HG02970 (cell line): Measurements from ENCODE around the gene CFAP92.
"Not testable (repeated sequence)": the region's sequence is repeated elsewhere in the genome, so short reads cannot be mapped to it uniquely, and the experiment has no call there.

Experiments
- ATAC-seq: cut with Tn5 transposase; IDR thresholded peaks from one replicate; pipeline ENCODE4 v1.9.1; 2021; ENCODE audit warnings: mild to moderate bottlenecking, moderate library complexity, moderate number of reproducible peaks; ENCODE audit not compliant: unreplicated experiment, low FRiP score

CFAP92 gene

DNA sequence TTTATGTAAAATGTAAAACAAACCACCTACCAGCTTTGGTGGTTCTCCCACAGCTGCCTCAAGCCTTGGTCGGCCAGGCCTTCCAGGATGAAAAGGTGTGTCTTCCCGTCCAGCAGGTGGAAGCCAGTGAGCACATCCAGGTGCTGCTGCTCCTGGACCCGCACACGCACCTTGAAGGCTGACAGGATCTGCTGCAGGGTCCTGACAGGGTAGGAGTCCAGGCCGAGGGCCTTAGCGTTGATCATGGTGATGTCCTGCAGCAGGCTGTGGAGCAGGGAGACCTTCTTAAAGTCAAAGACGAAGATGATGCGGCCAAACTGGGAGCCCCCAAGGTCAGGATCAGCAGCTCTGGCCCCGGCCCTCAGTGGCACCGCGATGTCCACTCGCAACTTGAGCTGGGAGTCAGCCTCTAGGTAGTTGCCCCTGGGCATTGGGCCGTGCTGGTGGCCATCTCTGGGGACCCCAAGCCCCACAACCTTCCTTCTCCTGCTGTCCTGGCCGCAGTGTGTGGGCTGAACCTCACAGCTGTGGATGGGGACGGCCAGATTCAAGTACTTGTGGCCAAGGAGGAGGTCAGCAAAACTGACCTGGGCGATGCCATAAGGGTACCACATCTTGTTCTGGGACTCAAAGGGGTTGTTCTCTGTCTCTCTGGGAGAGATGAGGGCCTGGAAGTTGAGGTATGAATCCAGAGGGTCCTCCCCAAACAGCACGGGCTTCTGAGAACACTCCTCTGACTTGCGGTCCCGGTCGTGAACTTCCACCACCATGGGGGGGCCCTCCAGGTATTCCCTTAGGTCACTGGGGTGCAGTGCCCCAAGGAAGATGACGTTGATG lies 48.6 kb downstream of the CFAP92 start:
- ATAC-seq, result no peak

DNA sequence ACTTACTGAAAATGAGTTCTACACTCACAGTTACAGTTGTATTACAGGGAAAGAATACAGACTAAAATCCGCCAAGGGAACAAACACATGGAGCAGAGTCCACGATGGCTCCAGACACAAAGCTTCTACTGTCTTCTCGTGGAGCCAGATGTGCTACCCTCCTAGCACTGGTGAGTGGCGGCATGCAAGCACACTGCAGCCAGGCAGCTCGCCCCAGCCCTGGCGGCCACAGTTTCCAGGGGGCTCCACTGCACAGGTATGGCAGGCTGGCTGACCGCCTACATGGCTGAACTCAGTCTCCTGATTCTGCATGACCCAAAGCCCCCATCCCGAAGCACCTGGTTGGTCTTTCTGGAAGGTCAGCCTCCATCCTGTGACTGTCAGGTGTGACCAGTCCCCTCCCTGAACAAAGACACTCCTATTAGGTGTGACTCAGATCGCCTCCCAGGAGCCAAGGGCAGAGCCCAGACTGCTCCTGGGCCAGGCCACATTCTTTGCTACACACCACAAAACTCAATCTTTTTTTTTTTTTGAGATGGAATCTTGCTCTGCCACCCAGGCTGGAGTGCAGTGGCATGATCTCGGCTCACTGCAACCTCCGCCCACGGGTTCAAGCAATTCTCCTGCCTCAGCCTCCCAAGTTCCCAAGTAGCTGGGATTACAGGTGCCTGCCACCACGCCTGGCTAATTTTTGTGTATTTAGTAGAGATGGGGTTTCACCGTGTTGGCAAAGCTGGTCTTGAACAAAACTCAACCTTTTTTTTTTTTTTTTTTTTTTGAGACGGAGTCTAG lies 51.5 kb downstream of the CFAP92 start:
- no peak for ATAC-seq

GRCh38 chr3:128940252-128940651 lies 53.6 kb downstream of the CFAP92 start:
- no peak for ATAC-seq

- no peak for ATAC-seq
These were observed 57.5 kb downstream of the CFAP92 start for GRCh38 chr3:128936341-128936740.

- ATAC-seq, result no peak
These were observed 58.0 kb downstream of the CFAP92 start for GRCh38 chr3:128935922-128936321.

DNA sequence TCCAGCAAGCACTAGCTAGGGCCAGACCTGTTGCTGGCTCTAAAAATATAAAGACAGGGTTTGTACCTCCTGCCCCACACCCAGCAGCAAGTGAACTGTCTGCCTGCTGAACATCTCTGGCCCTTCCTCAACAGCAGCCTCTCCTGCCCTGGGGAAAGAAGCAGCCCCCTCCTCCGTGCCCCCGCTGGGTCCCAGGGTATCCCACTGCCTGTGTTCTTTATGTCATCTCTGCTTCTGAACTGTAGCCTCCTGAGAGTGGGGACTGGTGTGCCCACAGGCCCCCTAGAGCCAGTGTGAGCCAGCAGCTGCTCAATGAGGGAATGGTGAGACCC lies 60.0 kb downstream of the CFAP92 start:
- ATAC-seq, result no peak

DNA sequence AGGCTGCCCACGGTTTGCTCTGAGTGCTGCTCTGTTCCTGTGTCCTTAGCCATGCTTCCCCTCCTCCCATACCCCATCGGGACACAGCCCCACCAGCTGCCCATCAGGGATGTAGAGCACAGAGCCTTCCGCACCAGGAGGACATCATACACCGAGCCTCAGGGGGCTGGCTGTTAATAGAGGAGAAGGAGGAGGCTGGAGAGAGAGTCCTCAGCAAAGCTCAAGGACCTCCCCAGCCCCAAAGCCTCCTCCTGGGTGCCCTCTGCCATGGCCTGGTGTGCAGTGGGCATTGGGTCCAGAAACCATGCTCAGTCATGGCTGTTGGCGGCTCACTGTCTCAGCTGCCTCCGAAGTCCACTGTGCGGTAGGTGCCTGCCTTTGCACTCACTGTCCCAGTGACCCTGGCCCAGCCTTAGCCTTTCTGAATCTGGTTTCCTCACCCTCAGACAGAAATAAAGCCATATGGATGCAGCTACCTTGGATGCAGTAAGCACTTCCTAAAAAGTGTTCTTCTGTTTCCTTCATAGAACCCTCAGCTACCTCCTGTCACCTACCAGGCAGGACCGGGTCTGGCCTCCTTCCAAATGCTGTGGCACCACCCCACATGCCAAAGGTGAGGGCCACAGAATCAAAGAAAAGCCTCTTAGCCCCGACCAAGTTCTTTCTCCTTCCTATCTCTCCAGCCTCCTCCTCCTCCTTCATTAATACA lies 60.5 kb downstream of the CFAP92 start:
- no peak for ATAC-seq

DNA sequence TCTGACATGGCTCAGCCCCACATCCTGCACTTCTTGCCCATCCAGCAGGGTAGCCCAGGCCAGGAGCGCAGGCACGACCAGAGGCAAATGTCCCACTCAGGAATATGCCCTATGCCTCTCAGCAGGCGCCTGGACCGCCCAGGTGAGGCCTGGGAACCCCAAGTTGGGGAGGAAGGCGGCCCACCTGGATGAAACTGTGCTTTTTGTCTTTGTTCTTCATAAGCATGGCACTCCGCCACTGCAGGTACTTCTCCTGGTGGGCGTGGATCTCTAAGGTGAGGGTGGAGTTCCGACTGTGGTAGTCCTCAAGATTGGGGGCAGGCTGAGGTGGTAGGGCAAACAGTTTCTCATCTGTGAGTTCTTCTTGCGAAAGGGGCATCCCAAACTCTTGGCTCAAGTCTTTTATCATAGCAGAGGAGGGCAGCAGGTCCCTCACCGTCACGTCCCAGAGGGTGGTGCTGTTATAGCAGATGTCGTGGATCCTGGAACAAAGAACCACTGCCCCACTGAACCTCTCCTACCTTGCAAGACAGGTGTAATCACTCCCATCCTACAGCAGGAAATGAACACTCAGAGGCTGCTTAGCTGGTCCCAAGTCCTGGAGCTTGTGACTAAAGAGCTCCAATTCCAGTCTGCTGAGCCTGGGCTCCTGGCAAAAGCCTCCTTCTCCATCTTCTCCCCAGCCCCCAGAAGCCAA lies 61.2 kb downstream of the CFAP92 start:
- no peak for ATAC-seq

DNA sequence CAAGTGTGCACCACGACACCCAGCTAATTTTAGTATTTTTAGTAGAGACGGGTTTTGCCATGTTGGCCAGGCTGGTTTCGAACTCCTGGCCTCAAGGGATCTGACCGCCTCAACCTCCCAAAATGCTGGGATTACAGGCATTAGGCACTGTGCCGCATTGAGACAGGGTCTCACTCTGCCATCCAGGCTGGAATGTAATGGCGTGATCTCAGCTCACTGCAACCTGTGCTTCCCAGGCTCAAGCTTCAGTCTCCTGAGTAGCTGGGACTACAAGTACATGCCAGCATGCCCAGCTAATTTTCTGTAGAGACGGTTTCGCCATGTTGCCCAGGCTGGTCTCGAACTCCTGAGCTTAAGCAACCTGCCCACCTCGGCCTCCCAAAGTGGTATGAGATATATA lies 62.8 kb downstream of the CFAP92 start:
- no peak for ATAC-seq

DNA sequence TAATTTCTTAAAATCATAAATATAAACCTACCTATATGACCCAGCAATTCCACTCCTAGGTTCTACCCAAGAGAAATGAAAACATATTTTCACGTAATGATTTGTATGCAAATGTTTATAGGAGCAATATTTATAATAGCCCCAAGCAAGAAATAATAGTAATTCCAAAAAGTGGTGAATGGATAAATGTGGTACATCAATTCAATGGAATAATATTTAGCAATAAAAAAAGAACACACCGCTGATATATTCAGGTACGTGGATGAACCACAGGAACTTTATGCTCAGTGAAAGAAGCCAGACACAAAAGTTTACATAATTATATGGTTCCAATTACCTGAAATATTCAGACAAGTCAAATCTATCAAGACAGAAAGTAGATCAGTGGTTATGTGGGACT lies 64.5 kb downstream of the CFAP92 start:
- ATAC-seq, result no peak

DNA sequence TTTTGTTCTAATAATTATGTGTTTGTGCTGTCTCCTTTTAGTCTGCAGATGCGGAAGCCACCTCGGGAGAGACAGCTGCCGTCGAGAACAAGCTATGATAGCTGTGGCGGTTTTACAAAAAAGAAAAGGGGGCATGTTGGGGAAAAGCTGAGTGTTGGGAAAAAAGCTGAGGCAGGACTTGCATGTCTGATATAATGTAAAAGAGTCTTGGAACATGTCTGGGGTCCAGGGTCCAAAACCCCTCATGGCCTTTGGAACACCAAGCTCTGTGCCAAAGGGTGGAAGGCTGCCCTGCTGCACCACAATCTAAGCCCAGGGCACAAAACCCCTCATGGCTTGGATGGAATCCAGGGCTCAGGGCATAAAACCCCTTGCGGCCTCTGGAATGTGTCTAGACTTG lies 69.9 kb downstream of the CFAP92 start:
- ATAC-seq, result not testable (repeated sequence)

- ATAC-seq, result no peak
These were observed 70.3 kb downstream of the CFAP92 start for GRCh38 chr3:128923576-128923975.

DNA sequence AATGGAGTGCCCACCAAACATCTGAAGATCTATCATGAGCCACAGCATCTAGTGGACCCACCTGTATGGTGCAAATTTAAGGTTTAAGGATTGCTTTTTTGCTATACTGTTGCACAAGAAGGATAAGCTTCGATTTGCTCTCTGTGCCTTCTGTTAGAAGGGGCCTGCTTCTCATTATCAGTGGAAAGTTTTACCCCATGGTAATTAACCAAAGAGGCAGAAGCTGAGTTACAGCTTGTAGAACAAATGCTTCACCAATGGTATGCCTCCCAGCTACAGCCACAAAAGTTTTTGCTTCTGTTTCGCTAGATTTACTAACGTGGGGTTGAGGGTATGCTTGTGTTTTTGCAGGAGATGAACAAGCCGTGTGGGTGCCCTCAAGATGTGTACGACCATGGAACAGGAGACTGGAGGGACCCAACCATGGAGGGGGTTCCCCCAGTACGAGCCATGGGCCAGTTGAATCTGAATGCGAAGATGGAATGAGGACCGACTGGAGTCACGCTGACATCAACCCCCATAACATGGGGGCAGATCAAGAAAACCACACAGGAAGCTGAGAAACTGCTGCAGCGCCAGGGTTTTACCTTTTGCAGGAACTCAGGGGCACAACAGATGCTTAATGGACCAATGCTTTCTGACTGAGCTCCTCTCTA lies 70.9 kb downstream of the CFAP92 start:
- ATAC-seq, result no peak

DNA sequence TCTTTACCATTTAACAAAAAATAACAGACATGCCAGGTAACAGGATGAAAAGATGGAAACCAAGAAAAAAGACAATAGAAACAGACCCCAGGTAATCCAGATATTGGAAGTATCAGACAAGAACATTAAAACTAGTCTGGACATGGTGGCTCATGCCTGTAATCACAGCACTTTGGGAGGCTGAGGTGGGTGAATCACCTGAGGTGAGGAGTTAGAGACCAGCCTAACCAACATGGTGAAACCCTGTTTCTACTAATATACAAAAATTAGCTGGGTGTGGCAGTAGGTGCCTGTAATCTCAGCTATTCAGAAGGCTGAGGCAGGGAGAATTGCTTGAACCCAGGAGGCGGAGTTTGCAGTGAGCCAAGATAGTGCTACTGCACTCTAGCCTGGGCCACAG lies 73.9 kb downstream of the CFAP92 start:
- no peak for ATAC-seq

DNA sequence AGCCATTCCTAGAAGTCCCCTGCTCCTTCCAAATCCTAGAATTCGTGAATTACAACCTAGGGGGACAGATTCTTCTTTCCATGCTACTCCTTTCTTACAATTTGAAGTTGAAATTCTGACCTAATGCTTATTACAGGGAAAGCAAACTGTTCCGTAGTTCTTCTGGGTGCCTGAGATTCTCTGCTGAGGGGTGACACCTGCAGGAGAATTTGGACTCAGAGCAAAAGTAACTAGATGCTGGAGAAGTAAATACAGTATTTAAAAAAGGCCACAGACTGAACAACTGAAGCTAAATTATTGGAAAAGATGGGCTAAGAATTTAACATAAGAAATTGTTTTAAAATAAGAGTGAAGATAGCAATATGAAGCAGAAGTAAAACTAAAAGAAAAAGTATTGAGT lies 76.6 kb downstream of the CFAP92 start:
- ATAC-seq, result no peak

DNA sequence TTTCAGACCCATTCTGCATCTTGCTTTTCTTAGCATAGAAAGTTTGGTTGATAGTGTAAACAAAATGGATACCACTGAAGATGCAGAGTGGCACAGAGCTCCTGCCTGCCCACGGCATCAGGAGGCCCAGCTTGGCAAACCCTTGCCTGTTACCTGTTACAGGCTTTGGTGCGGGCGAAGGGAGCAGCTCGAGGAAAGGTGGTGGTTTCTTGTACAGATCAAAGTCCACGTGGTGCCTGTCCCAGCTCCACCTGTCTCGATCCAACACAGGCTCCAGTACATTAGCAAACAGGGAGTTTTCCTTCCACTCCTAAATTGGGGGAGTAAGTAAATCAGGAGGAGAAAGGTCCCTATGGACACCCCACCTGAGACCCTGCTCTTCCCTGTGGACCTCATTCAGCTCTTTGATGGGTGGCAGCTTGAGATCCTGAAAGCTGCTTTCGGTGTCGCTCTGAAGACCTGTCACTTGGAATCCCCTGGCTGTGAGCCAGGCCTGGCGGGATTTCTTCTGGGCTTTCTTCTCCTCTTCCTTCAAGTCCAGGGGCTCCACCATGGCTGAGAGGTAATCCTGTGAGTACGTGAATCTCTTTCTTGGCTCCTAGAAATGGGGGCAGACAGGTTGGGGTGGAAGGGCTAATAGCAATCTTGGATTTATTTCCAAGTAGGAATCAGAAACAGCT lies 78.8 kb downstream of the CFAP92 start:
- no peak for ATAC-seq

DNA sequence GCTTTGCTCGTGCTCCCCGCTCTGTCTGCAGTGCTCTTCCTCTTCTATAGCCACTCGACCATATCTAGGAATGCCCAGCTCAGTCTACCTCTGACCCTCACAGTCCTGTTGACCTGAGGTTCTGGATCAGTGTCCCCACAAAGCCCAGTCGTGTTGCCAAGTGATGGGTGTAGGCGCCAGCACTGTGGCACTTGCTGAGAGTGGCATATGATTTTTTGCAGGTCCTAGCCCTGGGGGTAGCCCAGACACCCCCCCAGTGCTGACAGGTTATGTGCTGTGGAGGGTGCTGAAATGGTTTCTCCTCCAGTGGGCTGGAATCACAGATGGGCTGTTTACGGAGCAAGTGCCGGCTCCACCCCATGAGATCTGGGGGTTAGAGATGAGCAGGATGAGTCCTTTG lies 82.0 kb downstream of the CFAP92 start:
- no peak for ATAC-seq

- no peak for ATAC-seq
These were observed 83.9 kb downstream of the CFAP92 start for GRCh38 chr3:128910006-128910405.

- no peak for ATAC-seq
These were observed 84.9 kb downstream of the CFAP92 start for GRCh38 chr3:128908951-128909350.
